Stimulated activated naive CD8-positive, alpha-beta T cell treated with anti-CD3 and anti-CD28 coated beads, Interleukin-15, amount 100 ng/mL, for 72 hours (primary cell): ENCODE data around the gene BYSL.
A peak's percentile ranks its signal among the peaks of the same experiment; 100 is the strongest.
"Not testable (repeated sequence)": the region's sequence is repeated elsewhere in the genome, so short reads cannot be mapped to it uniquely, and the experiment has no call there.

Experiments
- ATAC-seq: fragments of 150-1000 bp; cut with Tn5 transposase; 2 replicates; pipeline ENCODE4 v1.10.0; 2021; ENCODE audit warnings: mild to moderate bottlenecking, moderate library complexity
- DNase-seq, 2 donors: peaks; one replicate each; pipeline ENCODE4 v3.0.0; 2021 to 2022
- H3K27ac Mint-ChIP-seq, 2 donors: one replicate each; pipeline ENCODE4 v1.8.0; 2022; ENCODE audit warnings: mild to moderate bottlenecking in 2 of 2, mixed read lengths in 2 of 2, moderate library complexity in 2 of 2
- H3K27me3 Mint-ChIP-seq: one replicate; pipeline ENCODE4 v1.8.0; 2022; ENCODE audit warnings: mixed read lengths
- H3K4me1 Mint-ChIP-seq: one replicate; pipeline ENCODE4 v1.8.0; 2022; ENCODE audit warnings: mild to moderate bottlenecking, mixed read lengths
- H3K4me3 Mint-ChIP-seq, 2 donors: one replicate each; pipeline ENCODE4 v1.8.0; 2022; ENCODE audit warnings: mild to moderate bottlenecking in 2 of 2, mixed read lengths in 2 of 2, moderate library complexity in 1 of 2
- H3K9me3 Mint-ChIP-seq, 2 donors: one replicate each; pipeline ENCODE4 v1.8.0; 2022; ENCODE audit warnings: mixed read lengths in 2 of 2

Gene BYSL

GRCh38 chr6:41935193-41935574 is 13.9 kb downstream of the BYSL start:
- Mint-ChIP-seq H3K4me1 (peaks cover 70% of the 10 kb centered on the region), H3K9me3 (no peaks in the 10 kb centered on the region), H3K27ac (peak overlapping the region; percentile 86 to 94), H3K27me3 (no peaks in the 10 kb centered on the region), H3K4me3 (peak overlapping the region; percentile 99 to 100)
- DNase-seq (no peak), ATAC-seq (no peak)

- no peaks in the 10 kb centered on the region for H3K27me3 Mint-ChIP-seq
- H3K4me1 Mint-ChIP-seq, result peaks cover 74% of the 10 kb centered on the region
- ATAC-seq (peak; percentile 21), DNase-seq (no peak)
- H3K27ac Mint-ChIP-seq, result peak overlapping the region; percentile 86 to 94
- peak overlapping the region; percentile 99 to 100 for H3K4me3 Mint-ChIP-seq
- H3K9me3 Mint-ChIP-seq, result no peaks in the 10 kb centered on the region
Measured at GRCh38 chr6:41935685-41936072, 14.4 kb downstream of the BYSL start.

DNA sequence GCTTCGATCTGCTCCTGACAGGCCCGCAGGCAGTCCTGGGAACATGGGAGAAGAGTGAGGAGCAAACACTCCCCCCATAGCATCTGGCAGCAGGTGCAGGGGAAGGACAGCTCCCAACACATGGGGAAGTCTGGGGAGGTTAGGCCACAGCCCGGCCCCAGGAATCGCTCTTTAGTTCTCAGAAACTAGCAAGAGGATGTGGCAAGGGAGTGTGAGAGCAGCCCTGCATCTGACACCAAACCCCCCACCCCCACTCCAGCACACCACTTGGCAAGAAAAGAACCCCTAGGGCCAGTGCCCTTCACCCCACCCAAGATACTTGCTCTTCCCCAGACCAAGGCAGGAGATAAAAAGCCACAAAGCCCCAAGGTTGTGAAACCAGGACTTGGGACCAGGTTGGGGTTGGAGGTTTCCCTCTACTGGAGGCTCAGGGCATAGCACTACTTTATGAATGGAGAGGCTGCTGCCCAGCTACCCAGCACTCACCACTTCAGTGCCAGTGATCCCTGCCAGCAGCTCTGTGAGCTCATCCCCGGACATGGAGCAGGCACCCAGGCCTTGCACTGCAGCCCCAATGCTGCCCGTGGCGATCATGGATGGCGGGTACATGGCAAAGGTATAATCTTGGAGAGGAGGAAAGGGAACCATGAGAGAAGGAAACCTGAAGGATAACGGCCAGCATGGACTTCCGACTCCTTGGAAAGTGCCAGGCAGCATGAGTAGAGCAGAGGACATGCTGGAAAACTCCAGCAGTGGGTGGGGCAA is 15.0 kb downstream of the BYSL start:
- peak overlapping the region; percentile 86 to 94 for H3K27ac Mint-ChIP-seq
- no peaks in the 10 kb centered on the region for H3K27me3 Mint-ChIP-seq
- ATAC-seq (peak; percentile 91), DNase-seq (peak; percentile 86 to 93)
- H3K4me3 Mint-ChIP-seq, result peak overlapping the region; percentile 99 to 100
- peaks cover 75% of the 10 kb centered on the region for H3K4me1 Mint-ChIP-seq
- no peaks in the 10 kb centered on the region for H3K9me3 Mint-ChIP-seq

DNA sequence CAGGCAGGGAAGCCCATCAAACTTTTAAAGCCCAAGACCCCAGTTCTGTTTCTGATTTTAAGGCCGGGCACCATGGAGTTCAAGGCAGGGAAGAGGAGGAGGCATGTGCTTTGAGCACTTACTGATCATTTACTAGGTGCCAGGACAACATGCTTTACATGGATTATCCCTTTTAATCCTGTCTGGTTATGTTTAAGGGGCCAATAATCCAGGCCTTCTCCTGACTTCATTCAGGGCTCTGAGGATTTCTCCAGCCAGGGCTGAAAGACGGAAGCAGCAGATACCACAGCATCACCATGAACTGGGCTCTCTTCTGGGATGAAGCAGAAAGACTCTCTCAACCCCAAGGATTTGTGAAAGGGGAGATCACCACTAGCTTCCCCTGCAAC is 16.2 kb downstream of the BYSL start:
- Mint-ChIP-seq H3K27me3 (no peaks in the 10 kb centered on the region), H3K4me3 (peak overlapping the region; percentile 99 to 100), H3K4me1 (peaks cover 80% of the 10 kb centered on the region), H3K9me3 (no peaks in the 10 kb centered on the region), H3K27ac (peak overlapping the region in 1 of 2 donors; percentile 76)
- DNase-seq (no peak), ATAC-seq (no peak)

DNA sequence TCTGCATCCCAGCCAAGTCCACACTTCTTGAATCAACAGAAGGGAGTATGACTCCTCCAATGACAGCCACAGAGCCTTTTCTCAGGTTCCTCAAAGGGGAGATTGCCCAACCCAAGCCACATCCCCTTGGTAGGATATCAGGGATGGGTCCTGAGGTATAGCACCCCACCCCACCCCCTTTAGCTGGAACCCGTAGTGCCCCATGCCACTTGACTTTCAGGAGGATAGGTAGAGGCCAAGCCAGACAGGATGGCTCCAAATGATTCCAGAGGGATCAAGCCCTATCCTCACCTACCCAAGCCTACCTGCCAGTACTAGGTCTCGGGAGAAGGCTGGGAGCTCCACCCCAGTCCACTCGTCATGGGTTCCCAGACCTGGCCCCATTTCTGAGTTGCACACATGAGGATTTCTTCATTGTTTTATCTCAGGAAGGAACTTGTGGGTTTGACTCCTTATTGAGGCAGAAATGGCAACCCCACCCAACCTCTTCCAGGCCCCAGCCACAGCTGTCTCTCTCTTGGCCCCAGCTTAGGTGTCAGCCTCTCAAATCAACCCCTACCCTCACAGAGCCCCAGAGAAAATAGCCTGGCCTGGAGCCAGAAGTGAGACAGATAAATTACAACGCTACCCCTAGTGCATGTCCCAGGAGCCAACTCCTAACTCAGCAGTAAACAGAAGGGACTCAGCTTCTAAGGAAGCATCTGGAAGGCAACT is 16.7 kb downstream of the BYSL start:
- Mint-ChIP-seq H3K4me1 (peaks cover 78% of the 10 kb centered on the region), H3K27ac (peak overlapping the region; percentile 50 to 78), H3K9me3 (no peaks in the 10 kb centered on the region), H3K27me3 (no peaks in the 10 kb centered on the region), H3K4me3 (peak overlapping the region; percentile 99 to 100)
- ATAC-seq (no peak), DNase-seq (peak in 1 of 2 donors; percentile 53)

DNA sequence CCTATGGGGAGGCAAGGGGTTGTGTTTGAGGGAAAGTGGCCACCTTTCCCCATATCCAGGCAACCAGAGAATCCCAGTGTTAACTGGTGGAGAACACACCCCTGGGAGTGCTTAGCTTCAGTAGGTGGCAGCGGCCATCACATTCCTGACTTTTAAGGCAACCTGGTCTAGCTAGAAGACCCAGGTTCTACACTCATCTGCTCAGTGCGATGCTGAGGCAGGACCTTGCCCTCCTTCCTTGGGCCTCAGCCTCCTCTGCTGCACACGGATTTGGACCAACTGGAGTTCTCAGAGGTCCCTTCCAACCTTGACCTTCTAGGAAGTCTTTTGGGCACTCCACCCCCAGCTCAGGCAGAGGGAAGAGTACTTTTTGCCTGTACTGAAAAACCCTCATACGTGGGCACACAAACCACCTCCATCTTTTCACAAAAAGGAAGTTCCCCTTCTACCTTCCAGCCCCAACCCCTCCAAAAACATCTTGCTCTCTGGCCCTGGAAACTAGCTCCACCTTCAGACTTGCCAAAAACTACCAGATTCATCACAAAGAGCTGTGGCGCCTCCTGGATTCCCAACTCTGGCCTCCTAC is 17.4 kb downstream of the BYSL start:
- ATAC-seq (no peak), DNase-seq (no peak)
- peak overlapping the region; percentile 88 to 96 for H3K27ac Mint-ChIP-seq
- H3K27me3 Mint-ChIP-seq, result no peaks in the 10 kb centered on the region
- H3K4me1 Mint-ChIP-seq, result peaks cover 75% of the 10 kb centered on the region
- peak overlapping the region; percentile 99 to 100 for H3K4me3 Mint-ChIP-seq
- H3K9me3 Mint-ChIP-seq, result no peaks in the 10 kb centered on the region

DNA sequence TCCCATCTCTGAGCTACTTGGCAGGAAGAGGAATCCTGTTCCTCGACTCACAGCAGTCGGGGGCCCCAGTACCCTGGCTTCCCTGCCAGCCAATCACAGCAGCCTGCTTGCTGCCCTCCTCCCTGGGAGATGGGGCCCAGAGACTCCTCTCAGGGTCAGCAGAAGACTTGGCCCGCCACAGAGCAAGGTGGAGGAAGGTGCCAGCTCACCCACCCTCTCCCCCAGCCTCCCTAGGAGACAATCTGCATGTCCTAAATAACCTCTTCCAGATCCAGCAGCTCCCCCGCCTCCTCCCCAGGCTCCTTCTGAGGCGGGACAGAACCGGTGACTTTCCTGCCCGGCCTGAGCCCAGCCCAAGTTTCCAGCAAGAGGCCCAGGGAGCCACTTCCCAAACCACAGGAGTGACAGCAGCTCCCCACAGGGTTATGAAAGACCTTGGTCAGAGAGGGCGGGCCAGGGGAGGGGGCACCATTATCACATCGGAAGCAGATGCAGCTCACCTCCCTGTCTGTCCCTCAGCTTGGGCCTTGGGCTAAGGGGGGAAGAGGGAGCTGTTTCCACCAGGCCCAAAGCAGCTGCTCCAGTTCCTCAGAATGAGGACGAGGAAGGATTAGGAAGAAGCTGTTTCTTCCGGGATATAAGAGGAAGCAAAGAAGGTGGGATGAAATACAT is 18.0 kb downstream of the BYSL start:
- Mint-ChIP-seq H3K27me3 (no peaks in the 10 kb centered on the region), H3K27ac (peak overlapping the region; percentile 88 to 96), H3K4me3 (peak overlapping the region; percentile 99 to 100), H3K9me3 (no peaks in the 10 kb centered on the region), H3K4me1 (peaks cover 73% of the 10 kb centered on the region)
- peak; percentile 16 for ATAC-seq
- DNase-seq, result peak; percentile 30 to 66

- Mint-ChIP-seq H3K4me1 (peaks cover 73% of the 10 kb centered on the region), H3K27ac (peak overlapping the region; percentile 93 to 98), H3K27me3 (no peaks in the 10 kb centered on the region), H3K9me3 (no peaks in the 10 kb centered on the region), H3K4me3 (peak overlapping the region; percentile 99 to 100)
- peak; percentile 19 for ATAC-seq
- peak; percentile 43 to 69 for DNase-seq
Measured at GRCh38 chr6:41939848-41940758, 18.8 kb downstream of the BYSL start.

DNA sequence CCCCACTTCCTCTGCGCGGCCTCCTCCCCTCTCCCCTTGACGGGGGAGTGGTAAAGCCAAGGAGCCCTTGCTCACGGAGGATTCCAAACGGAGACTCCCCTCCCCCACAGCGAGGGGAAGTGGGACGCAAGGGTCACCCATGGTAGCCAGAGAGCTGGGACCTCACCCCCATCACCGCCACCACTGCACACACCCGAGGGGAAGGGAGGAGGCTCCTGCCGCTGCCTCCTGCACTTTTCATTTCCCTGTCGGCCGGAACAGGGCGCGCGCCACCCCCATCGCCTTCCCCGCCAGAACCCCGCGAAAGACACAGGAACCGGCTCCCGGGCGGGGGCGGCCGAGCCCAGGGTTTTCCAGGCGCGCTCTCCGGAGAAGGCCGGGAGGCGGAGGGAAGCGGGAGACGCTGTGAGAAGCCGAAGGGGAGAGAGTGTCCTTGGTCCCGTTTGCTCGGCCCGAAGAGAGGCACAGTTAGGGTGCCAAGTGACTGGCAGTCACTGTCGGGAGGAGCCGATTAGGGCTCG is 19.5 kb downstream of the BYSL start:
- Mint-ChIP-seq H3K27ac (peak overlapping the region; percentile 93 to 98), H3K4me1 (peaks cover 73% of the 10 kb centered on the region), H3K27me3 (no peaks in the 10 kb centered on the region), H3K4me3 (peak overlapping the region; percentile 99 to 100), H3K9me3 (no peaks in the 10 kb centered on the region)
- peak; percentile 60 to 67 for DNase-seq
- peak; percentile 1 for ATAC-seq

DNA sequence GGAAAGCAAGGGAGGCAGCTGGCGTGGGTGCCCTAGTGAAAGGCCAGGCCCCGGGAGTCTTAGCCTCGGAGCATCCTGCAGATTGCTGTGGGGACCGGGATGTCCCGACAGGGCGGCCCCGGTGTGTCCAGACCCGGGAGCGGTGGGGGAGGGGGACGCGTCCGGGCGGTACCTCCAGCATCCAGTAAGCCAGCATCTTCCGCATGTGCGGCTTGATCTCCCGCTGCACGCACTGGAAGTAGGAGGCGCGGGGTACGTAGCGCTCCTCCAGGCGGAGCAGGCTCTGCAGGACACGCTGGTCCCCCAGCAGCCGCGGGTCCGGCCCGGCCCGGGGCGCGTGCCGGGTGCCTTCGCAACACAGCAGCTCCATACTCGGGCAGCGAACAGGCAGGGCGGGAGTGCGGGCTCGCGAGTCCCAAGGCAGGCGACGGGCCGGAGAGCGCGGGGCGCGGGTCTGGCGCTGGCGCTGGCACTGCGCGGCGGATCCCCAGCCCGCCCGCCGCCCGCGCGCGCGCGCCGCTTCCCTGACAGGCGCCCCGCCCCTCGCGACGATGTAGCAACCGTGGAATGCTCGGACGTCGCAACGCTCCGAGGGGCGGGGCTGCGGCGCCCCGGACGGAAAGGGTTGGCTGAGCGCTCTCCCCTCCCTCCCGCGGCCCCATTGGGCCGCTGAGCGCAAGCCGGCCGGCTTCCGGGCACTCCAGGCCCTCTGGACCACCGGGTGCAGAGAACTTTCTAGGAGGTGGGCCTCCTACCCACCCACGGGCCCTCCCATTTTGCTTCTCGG is 20.2 kb downstream of the BYSL start, which contains the start of gene CCND3:
Gene CCND3 (minus strand): TSS at position 529 of the 787 bp plus-strand sequence. CDS start 159 bp downstream, at position 370.
- peak within 1 kb of the TSS; percentile 99 to 100 for H3K4me3 Mint-ChIP-seq
- H3K9me3 Mint-ChIP-seq, result no peaks in the 10 kb centered on the region
- DNase-seq, result peak; percentile 88 to 91
- peak within 1 kb of the TSS; percentile 93 to 98 for H3K27ac Mint-ChIP-seq
- ATAC-seq, result peak; percentile 80
- no peaks in the 10 kb centered on the region for H3K27me3 Mint-ChIP-seq
- H3K4me1 Mint-ChIP-seq, result peaks cover 73% of the 10 kb centered on the region

GRCh38 chr6:41942067-41942851 is 21.0 kb downstream of the BYSL start:
- Mint-ChIP-seq H3K9me3 (peaks cover 0 to 2% of the 10 kb centered on the region in 2 donors), H3K27me3 (no peaks in the 10 kb centered on the region), H3K4me1 (peaks cover 72% of the 10 kb centered on the region), H3K4me3 (peak overlapping the region; percentile 88 to 99), H3K27ac (peak overlapping the region; percentile 82 to 94)
- DNase-seq (no peak), ATAC-seq (peak; percentile 47)

DNA sequence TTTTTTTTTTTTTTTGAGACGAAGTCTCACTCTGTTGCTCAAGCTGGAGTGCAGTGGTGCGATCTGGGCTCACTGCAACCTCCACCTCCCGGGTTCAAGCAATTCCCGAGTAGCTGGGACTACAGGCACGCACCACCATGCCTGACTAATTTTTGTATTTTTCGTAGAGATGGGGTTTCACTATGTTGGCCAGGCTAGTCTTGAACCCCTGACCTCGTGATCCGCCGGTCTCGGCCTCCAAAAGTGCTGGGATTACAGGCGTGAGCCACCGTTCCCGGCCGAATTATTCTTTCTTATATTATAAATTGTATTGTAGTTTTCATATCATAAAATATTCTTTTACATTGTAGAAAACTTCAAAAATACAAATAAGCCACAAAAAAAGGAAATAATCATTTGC is 21.6 kb downstream of the BYSL start:
- not testable (repeated sequence) for DNase-seq, H3K27me3 Mint-ChIP-seq, ATAC-seq, H3K9me3 Mint-ChIP-seq
- peaks cover 72% of the 10 kb centered on the region for H3K4me1 Mint-ChIP-seq
- H3K27ac Mint-ChIP-seq, result peak overlapping the region; percentile 57 to 94
- H3K4me3 Mint-ChIP-seq, result peak overlapping the region in 1 of 2 donors; percentile 88

GRCh38 chr6:41943456-41943855 is 22.2 kb downstream of the BYSL start:
- Mint-ChIP-seq H3K27ac (no peak overlapping the region), H3K4me1 (peaks cover 71% of the 10 kb centered on the region), H3K4me3 (no peak overlapping the region), H3K9me3 (peaks cover 0 to 9% of the 10 kb centered on the region in 2 donors), H3K27me3 (no peaks in the 10 kb centered on the region)
- DNase-seq (no peak), ATAC-seq (no peak)
